ENCODE results near the gene UBLCP1.
A peak's percentile ranks its signal among the peaks of the same experiment; 100 is the strongest.
"Not testable (repeated sequence)": the region's sequence is repeated elsewhere in the genome, so short reads cannot be mapped to it uniquely, and the experiment has no call there.

Gene UBLCP1

DNA sequence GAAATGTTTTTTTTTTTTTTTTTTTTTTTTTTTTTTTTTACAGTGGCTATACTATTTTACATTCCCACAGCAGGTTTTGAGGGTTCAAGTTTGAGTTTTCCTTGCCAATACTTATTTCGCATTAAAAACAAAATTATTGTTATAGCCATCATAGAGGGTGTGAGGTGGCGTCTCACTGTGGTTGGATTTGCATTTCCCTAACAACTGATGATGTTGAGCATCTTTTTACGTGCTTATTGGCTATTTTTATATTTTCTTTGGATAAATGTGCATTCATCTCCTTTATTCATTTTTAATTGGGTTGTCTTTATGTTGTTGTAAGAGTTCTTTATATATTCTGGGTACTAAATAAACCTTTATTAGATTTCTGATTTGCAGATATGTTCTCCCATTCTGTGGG is 18.9 kb upstream of the UBLCP1 start:
- DNase-seq (ENCODE audit: low read depth): no peak

DNA sequence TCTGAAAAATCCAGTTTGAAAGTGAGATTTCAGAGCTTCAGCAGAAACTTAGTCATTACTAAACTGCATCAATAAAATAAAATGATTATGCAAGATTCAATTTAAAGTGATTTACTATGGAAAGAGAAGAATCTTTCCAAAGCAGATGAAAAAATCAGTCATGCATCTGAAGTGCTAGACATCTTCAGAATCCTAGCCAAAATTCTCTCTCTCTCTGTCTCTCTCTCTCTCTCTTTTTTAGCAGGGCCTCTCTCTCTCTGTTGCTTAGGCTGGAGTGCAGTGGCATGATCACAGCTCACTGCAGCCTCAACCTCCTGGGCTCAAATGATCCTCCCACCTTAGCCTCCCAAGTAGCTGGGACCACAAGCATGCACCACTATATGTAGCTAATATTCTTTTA is 18.2 kb upstream of the UBLCP1 start:
- no peak for DNase-seq (ENCODE audit: low read depth)
- H3K4me3 ChIP-seq (ENCODE audit: low read depth, low read length): no peak overlapping the region

More for the DNA sequence above, 18.9 kb upstream of the UBLCP1 start:
- H3K4me3 ChIP-seq (ENCODE audit: low read depth, low read length): no peak overlapping the region

DNA sequence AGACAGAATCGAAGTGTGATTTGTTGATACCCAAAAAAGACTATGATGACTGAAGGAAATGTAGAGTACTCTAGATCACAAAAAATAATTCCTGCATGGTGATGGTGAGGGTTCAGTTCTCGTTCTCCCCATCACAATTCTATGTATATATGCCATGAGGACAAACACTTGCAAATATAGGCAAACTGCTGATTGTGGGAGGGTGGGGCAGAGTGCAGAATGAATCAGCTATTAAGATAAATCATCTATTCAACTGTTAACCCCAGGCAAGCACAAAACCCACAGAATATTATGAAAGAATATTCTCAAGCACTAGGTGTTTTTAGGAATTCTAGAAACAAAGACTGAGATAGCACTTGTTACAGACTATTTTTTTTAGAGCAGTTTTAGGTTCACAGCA is 13.9 kb upstream of the UBLCP1 start:
- H3K4me3 ChIP-seq (ENCODE audit: low read depth, low read length): no peak overlapping the region
- DNase-seq (ENCODE audit: low read depth): no peak

DNA sequence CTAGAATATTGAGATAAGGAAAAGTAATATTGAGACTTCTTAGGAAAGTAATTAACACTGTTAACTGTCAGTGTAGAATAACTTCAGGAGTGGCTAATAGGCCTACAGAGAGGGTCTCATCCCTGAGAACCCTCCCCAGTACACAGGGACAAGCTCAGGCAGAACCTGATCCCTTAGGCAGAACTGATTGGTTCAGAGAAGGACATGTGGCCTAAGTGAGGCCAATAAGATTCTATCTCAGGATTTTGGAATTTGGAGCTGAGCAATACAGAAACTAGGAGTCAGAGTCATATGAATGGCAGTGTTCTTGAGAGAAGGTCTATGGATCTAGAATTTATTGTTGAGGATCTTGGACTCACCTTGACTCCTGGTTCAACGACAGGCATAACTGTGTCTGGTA is 10.9 kb upstream of the UBLCP1 start:
- DNase-seq (ENCODE audit: low read depth): no peak
- H3K4me3 ChIP-seq (ENCODE audit: low read depth, low read length): no peak overlapping the region

DNA sequence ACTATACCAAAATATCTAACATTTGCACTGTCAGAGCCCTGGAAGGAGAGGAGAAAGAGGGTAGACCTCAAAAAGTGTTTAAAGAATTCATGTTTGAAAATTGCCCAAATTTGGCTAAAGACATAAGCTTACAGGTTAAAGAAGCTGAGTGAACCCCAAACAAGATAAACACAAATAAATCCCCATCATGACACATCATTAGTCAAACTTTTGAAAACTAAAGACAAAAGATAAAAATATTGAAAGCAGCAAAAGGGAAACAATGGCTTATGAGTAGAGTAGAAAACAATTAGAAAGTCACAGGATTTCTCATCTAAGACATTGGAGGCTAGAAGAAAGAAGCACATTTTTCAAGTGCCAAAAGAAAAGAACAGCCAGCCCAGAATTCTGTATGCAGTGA is 6.1 kb upstream of the UBLCP1 start:
- H3K4me3 ChIP-seq (ENCODE audit: low read depth, low read length): no peak overlapping the region
- DNase-seq (ENCODE audit: low read depth): no peak

DNA sequence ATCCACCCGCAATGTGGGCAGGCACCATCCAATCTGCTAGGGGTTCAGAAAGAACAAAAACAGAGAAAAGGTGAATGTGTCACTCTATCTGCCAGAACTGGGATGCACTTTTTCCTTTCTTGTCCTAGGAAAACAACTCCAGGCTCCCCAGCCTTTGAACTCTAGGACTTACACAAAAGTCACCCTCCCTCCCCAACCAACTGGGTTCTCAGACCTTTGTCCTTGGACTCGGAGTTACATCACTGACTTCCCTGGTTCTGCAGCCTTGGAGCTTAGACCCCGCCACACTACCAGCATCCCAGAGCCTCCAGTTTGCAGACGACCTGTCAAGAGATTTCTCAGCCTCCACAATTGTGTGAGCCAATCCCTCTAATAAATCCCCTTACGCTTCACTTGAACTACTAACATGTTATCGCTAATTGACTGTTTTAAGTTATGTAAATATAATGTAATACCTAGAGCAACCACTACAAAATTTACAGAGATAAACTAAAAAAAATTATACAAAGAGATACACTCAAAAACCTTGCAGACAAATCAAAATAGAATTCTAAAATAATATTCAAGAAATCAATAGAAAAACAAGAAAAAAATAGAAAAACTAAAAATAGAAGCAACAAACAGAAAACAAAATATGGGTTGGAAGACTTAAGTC is 5.3 kb upstream of the UBLCP1 start:
- H3K4me3 ChIP-seq (ENCODE audit: low read depth, low read length): no peak overlapping the region
- no peak for DNase-seq (ENCODE audit: low read depth)

DNA sequence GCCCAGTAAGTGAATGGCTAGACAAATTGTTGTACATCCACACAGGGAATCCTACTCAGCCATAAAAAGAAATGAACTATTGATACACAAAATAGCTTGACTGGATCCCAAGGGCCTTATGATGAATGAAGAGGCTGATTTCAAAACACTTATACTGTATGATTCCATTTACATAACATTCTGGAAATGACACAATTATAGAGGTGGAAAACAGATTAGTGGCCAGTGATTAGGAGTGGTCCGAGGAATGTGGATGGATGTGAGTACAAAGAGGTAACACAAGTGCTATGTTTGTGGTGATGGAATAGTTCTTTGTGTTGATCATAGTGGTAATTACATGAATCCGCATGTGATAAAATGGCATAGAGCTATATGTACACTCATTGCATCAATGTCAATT is 4.7 kb upstream of the UBLCP1 start:
- no peak overlapping the region for H3K4me3 ChIP-seq (ENCODE audit: low read depth, low read length)
- no peak for DNase-seq (ENCODE audit: low read depth)

DNA sequence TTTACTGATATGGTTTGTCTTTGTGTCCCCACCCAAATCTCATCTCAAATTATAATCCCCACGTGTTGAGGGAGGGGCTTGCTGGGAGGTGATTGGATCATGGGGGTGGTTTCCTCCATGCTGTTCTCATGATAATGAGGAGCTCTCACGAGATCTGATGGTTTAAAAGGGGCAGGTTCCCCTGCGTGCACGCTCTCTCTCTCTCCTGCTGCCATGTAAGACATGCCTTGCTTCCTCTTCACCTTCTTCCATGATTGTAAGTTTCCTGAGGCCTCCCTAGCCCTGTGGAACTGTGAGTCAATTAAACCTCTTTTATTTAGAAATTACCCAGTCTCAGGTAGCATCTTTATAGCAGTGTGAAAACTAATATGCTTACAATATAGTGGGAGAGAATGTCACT is 2.9 kb upstream of the UBLCP1 start:
- not testable (repeated sequence) for DNase-seq (ENCODE audit: low read depth); H3K4me3 ChIP-seq (ENCODE audit: low read depth, low read length)

DNA sequence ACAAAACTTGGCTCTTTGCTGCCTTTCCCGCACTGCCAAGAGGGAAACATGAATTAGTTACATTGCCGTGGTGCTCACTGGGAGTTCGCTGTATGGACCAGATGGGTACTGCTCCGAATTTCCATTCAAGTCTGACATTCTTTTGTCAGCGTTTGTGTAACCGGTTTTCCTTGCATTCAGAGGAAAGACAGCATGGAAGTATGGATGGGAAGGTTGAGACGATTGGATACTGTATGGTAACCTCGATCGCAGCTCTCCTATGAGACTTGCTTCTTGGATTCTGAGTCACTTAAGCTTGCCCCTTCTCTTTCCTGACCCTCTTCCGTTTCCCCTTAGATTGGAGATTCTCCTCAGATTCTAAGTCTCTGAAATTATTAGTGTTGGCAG is 625 bp upstream of the UBLCP1 start:
- DNase-seq (ENCODE audit: low read depth): no peak
- peak overlapping the region; percentile 93 for H3K4me3 ChIP-seq (ENCODE audit: low read depth, low read length)

DNA sequence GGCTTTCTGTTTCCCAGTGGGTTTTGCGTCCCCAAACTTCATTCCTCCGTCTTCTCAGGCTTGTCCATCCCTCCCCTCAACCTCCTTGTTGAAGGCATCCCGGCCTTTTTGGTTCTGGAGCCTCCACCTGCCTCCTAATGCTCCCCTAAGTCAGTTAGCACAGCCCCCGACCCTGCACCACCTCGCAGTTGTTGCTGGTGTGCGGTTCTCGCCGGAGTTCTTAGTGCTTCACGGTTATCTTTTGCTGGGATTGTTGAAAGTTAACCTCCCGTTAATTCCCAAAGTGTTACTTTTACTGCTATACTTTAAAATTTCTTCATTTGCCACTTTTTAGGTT is 447 bp downstream of the UBLCP1 start:
- no peak for DNase-seq (ENCODE audit: low read depth)
- peak overlapping the region; percentile 93 for H3K4me3 ChIP-seq (ENCODE audit: low read depth, low read length)

DNA sequence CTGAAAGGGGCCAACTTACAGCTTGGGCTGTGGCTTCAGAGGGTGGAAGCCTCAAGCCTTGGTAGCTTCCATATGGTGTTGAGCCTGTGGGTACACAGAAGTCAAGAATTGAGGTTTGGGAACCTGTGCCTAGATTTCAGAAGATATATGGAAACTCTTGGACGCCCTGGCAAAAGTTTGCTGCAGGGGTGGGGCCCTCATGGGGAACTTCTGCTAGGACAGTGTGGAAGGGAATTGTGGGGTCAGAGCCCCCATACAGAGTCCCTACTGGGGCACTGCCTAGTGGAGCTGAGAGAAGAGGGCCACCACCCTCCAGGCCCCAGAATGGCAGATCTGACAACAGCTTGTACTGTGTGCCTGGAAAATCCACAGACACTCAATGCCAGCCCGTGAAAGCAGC is 3.7 kb downstream of the UBLCP1 start:
- not testable (repeated sequence) for DNase-seq (ENCODE audit: low read depth); H3K4me3 ChIP-seq (ENCODE audit: low read depth, low read length)

DNA sequence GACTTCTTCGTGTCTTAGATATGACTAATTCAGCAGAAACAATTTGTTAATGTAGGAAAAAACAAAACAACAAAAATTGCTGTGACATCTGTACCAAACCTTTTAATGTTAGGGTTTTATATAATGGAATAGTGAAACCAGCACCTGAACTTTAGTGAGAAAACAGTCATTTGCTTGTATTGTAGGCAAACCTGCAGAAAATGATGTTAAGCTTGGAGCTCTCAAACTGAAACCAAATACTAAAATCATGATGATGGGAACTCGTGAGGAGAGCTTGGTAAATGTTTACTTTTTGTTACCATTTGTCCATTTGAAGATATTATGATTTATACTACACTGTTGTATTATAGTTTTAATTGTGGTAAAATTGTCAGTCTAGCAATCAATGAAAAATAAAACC is 6.6 kb downstream of the UBLCP1 start:
- no peak overlapping the region for H3K4me3 ChIP-seq (ENCODE audit: low read depth, low read length)

DNA sequence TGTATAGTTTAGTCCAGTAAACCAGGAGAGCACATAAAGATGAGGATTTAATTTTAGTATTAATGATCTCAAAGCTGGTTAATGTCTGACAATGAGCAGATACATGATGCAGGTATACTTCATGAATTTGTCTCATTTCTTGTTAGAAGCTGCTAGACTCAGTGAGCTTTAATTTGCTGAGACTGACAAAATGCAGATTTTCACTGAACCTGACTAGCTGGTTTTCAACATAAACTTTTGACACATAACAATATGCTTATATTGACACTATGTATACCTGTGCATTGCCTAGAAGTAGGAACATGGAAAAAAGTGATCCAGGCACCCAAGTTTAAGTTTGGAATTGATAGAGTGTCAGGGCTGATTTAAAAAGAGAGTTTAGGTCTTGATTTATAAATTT is 10.8 kb downstream of the UBLCP1 start:
- DNase-seq (ENCODE audit: low read depth): no peak
- H3K4me3 ChIP-seq (ENCODE audit: low read depth, low read length): no peak overlapping the region

More for the DNA sequence above, 6.6 kb downstream of the UBLCP1 start:
- DNase-seq (ENCODE audit: low read depth): no peak

DNA sequence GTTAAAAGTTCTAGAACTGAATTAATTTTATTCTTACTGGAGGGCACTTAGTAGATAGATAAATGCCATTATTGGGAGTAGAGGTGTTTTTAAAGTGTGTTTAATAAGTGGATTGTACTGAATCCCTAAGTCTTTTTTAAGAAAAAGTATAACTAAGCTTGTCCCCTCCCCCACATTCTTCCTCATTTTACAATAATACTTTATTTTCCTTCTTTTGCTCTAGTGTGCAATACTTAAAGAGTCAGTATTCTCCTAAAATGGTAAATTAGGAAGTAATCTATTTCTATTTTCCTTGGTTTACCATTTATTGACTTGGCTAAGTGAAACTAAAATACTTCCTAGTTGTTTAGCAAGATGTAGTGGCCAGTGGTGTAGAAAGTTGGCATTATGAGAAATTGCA is 11.6 kb downstream of the UBLCP1 start:
- no peak overlapping the region for H3K4me3 ChIP-seq (ENCODE audit: low read depth, low read length)
- no peak for DNase-seq (ENCODE audit: low read depth)

DNA sequence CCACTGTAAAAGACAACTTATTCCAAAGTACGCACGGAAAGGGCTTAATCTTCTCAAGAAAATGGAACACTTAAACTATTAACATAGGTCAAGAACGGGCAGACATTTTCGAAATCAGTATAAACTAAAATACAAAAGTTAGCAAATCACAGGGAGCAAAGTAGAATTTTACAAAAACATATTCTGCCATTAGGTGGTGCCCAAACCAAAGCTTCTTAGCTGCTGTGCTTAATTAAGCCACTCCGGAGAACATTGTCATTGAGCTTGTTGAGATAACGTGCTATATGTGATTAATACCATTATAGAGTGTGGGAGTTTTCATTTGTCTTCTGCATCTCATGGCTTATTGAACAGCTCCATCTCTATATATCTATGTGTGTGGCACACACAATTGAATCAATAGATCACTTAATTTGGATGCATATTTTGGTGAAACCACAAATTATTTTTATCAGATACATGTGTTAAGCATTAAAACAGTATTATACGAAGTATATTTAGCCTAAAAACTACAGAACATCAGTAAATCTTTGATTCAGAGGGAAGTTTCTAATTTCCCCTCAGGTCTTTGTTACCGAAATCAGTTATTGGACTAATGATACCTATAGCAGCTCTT is 23.4 kb downstream of the UBLCP1 start:
- no peak for DNase-seq (ENCODE audit: low read depth)
- H3K4me3 ChIP-seq (ENCODE audit: low read depth, low read length): no peak overlapping the region

DNA sequence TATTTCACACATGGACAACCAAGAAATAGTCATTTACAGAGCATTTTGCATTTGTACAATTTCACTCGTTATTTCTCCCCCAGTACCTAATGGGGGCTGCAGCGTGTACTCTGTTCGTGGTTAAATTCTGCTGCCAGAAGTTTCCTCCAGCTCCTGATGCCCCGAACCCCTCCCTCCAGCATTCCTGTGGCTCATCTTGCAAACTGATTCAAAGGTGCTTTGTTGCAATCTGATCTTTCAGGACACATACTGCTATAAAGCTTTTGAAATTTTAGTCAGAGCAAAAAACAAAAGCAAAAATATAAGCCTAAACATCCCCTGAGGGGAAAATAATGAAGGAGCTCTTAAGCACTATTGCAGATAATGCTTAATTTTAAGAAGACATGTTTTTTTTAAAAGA is 27.7 kb downstream of the UBLCP1 start:
- no peak overlapping the region for H3K4me3 ChIP-seq (ENCODE audit: low read depth, low read length)
- no peak for DNase-seq (ENCODE audit: low read depth)

DNA sequence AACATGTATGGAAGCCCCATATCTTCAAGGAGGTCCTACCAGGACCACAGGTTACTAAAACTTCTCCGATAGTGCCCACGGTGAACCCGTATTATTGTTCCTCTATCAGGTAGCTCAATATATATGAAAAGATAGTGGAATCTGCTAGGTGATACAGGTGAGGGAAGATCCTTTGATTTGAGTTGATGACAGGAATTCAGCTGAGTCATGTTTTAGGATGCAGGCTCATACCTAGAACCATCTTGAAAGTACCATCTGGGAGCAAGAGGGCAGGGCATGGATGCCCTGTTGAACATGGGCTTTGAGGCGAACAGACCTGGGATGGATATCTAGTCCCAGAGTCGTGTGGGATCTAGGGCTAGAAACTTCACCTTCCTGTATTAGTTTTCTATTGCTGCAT is 31.8 kb downstream of the UBLCP1 start:
- no peak for DNase-seq (ENCODE audit: low read depth)
- no peak overlapping the region for H3K4me3 ChIP-seq (ENCODE audit: low read depth, low read length)

DNA sequence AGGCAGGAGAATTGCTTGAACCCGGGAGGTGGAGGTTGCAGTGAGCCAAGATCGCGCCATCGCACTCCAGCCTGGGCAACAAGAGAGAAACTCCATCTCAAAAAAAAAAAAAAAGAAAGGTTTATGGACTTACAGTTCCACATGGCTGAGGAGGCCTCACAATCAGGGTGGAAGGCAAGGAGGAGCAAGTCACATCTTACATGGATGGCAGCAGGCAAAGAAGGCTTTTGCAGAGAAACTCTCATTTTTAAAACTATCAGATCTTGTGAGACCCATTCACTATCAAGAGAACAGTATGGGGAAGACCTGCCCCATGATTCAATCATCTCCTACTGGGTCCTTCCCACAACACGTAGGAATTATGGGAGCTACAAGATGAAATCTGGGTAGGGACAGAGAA is 34.2 kb downstream of the UBLCP1 start:
- not testable (repeated sequence) for H3K4me3 ChIP-seq (ENCODE audit: low read depth, low read length); DNase-seq (ENCODE audit: low read depth)

DNA sequence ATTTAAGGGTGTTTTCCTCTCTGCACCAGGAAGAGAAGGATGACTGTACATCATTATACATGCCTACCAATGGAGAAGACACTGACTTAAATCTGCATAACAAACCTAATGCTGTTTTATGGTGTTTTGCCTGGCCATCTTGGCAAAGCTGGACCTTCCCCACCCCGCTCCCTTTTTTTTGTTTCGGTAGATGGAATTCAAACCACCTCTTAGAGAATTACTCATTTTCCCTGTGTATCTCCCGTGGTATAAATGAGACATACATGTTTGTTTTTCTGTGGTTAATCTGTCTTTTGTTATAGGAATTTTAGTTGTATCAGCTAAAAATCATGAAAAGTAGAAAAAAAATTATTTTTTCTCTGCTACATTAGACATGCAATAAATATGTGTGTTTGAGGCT is 38.4 kb downstream of the UBLCP1 start:
- H3K4me3 ChIP-seq (ENCODE audit: low read depth, low read length): no peak overlapping the region
- no peak for DNase-seq (ENCODE audit: low read depth)

DNA sequence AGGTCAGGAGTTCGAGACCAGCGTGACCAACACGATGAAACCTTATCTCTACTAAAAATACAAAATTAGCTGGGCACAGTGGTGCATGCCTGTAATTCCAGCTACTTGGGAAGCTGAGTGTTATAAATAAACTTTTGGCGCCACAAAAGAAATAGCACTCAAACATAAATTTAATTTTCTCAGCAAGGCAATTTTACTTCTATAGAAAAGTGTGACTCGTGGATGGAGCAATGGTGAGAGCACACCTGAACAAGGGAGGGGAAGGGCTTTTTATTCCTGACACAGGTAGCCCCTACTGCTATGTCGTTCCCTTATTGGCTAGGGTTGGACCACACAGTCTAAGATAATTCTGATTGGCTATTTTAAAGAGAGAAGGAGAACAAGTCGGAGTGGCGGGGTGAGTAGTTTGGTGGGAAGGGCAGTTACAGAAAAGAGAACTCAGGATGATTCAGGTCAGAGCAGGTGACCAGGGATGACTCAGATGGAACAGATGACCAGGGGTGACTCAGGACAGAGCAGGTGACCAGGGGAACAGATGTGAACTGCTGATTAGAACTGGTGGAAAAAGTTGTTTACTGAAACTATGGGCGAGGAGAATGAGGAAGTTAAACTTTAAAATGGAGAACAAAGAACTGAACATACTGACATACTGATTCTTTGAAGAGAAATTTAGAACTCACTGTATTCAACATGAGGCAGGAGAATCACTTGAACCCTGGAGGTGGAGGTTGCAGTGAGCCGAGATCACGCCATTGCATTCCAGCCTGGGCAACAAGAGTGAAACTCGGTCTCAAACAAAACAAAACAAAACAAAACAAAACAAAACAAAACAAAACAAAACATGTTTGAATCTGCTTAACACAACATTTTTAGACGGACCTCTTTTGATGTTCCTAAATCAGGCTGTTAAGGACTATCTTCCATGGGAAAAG is 39.1 kb downstream of the UBLCP1 start:
- DNase-seq (ENCODE audit: low read depth); H3K4me3 ChIP-seq (ENCODE audit: low read depth, low read length): not testable (repeated sequence)

DNA sequence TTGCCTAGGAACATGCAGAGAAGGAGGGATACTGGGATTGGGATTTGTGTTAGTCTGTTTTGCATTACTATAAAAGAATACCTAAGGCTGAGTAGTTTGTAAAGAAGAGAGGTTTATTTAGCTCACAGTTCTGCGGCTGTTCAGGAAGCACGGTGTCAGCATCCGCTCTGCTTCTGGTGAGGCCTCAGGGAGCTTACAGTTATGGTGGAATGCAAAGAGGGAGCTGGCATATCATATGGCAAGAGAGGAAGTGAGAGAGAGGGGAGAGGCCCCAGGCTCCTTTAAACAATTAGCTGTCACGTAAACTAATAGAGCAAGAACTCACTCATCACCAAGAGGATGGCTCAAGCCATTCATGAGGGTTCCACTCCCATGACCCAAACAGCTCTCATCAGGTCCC is 40.2 kb downstream of the UBLCP1 start:
- no peak for DNase-seq (ENCODE audit: low read depth)
- no peak overlapping the region for H3K4me3 ChIP-seq (ENCODE audit: low read depth, low read length)
